HG02938 (cell line): ENCODE data around the gene MYO1E.
"Not testable (repeated sequence)": the region's sequence is repeated elsewhere in the genome, so short reads cannot be mapped to it uniquely, and the experiment has no call there.

Source experiments
- ATAC-seq: cut with Tn5 transposase; IDR thresholded peaks from one replicate; pipeline ENCODE4 v1.9.1; 2021; ENCODE audit warnings: mild to moderate bottlenecking, moderate library complexity; ENCODE audit not compliant: unreplicated experiment

MYO1E gene

GRCh38 chr15:59296181-59296617 lies 76.5 kb downstream of the MYO1E start:
- ATAC-seq = no peak

DNA sequence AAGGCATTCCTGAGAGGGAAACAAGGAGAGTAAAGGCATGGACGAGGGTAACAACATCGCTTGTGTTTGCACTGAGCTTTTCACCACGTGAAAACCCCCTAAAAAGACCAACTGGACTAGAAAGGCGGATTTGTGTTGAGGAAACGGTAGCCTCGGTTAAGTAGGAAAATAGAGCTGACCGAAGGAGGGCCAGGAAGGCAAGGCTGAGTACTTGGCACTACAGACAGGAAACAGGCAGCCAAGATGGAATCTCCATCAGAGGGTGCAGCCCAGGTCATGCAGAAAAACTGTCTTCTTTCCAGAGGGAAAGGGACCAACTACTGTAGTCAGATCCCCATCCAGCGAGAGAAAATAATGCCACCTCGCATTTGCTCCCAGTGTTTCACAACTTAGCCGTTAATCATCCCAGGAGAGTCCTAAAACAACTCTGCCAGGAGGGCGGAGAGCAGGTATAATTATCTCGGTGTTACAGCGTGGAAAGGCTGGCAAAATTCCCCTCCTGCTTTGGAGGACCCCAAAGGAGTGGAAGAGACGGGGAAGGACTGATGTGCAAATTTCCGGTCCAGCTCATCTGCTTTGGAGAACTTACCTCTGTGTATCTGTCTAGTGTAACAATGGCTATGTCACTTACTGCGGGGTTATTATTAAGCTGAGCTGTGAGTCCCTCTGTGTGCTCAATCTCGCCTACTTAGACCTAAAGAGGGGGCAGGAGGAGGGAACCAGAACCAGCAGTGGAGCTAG lies 77.2 kb downstream of the MYO1E start:
- no peak for ATAC-seq

DNA sequence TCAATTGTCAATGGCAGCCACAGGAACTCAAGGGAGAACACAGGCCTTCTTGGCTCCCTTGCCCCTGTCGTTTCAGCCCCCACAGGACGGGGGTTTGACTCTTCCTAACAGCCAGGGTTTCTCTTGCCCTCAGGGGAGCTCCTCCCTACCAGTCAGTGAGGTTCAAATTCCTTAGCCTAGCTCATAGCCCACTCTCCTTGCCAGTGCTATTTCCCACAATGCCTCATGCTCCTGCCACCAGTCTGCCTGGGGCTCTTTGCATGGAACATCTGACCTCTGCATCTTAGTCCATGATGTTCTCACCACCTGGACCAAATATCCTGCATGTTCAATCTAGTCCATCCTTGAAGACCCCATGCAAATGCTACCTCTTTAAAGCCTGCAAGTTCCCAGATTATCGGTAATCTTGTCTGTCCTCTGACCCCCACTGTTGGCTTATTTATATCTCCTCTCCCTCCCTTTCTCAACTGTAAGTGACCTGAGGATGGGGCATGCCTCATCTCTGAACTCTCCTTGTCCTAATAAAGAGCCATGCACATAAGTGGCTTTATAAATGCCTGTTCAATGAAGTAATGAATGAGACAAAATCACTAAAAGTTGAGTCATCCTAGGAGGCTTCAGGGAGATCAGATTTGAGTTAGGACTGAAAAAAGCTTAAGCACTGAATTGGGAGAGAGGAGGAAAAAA lies 78.0 kb downstream of the MYO1E start:
- ATAC-seq = no peak

DNA sequence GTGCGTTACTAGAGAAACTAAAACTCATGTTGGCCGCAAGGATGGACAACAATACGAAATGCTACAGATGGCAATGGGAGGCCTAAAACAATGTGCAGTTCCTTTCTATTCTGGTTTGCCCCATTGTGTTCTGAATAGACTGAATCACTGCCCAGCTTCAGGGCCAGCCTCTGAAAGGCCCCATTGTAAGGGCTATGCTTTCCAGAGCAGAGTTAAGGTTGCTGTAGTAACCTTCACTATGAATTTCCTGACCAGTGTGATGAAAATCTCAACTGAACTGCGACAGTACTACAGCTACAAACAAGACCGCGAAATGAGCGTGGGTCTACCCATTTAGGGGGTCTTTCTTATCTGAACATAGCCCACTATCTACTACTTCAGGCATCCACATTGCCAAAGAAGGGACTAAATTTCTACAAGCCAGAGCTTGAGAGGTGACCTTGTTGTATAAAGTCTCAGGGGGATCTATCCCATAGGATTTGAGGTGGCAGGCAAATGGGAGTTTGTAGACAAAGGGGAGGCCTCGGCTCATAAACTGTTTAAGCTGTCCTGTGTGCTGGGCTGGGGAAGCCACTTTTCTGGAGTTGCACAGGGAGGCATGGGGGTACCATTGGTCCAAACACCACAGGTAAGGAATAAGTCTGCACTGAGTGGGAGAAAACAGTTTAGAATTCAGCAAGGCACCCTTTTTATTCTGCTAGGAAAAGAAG lies 80.1 kb downstream of the MYO1E start:
- no peak for ATAC-seq

- no peak for ATAC-seq
Observed at GRCh38 chr15:59291213-59291549, 81.5 kb downstream of the MYO1E start.

GRCh38 chr15:59290295-59291212 lies 82.1 kb downstream of the MYO1E start:
- ATAC-seq = no peak

GRCh38 chr15:59289574-59289973 lies 83.1 kb downstream of the MYO1E start:
- no peak for ATAC-seq

DNA sequence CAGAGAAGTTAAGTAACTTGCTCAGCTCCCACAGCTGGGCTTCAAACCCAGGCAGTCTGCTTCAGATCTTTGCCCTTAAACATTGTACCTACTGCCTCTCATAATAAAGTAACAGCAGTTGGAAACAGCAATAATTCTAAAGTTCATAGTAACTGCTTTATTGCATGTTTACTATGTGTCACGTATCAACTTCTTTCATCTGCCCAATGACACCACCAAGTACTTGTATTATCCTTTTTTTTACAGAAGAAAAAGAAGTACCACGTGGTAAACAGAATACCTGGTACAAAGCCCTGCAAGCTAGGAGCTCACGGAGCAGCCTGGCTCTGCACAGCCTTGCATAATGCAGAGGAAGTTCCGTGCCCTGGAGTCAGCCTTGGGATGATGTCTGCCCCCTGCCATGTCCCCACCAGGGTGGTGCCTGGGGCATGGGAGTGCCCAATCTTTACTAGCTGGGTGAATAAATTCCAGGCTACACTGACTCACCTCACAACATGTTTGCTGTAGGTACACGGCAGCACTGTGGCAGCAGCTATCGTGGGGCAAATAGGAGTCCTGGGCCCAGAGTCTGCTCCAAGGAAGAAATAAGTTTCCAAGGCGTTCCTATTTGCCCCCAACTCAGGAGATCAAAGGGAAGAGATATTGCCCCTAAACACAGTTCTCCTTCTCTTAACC lies 88.8 kb downstream of the MYO1E start:
- ATAC-seq = no peak

- ATAC-seq = no peak
Observed at GRCh38 chr15:59282515-59283337, 89.9 kb downstream of the MYO1E start.

GRCh38 chr15:59281699-59282098 lies 91.0 kb downstream of the MYO1E start:
- no peak for ATAC-seq

GRCh38 chr15:59280855-59281254 lies 91.8 kb downstream of the MYO1E start:
- no peak for ATAC-seq

- not testable (repeated sequence) for ATAC-seq
Observed at GRCh38 chr15:59280292-59280691, 92.4 kb downstream of the MYO1E start.

DNA sequence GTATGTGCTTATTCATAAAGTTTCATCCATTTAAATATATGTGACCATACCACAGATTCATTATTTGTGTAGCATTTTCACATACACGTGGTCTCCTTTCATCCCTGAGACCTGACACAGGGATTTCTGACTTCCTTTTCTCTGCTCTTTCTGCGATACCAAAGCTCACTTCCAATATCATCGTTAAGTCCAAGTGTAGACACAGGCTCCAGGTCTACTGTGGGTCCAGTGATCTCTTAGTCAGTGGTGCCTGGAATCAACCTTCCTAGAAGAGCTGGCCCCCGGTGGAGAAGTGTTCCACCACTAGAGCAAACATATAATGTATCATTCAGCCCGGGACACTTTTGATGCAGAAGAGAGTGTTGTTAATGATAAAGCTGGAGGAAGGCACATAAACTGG lies 93.6 kb downstream of the MYO1E start:
- ATAC-seq = no peak

- ATAC-seq = no peak
Observed at GRCh38 chr15:59278120-59278519, 94.6 kb downstream of the MYO1E start.

GRCh38 chr15:59276225-59277178 lies 96.2 kb downstream of the MYO1E start:
- no peak for ATAC-seq

- no peak for ATAC-seq
Observed at GRCh38 chr15:59274126-59274970, 98.3 kb downstream of the MYO1E start.

DNA sequence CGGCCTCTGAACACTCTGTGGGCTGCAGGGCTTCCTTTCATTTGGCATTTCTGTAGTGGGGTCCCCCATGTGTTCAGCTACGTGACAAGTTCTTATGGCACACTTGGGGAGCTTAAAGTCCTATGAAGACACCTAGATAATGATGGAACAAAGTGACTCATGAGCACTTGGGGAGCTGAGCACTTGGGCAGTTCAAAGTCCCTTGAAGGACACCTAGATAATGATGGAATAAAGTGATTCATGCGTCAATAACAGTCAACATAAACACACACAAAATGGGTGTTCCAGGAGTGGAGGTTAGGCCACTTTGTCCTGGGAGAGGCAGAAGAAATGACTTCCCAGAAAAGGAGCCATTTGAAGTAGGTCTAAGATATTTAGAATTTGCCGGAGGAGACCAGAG lies 99.4 kb downstream of the MYO1E start:
- no peak for ATAC-seq
